ENCODE results near the gene NFATC1.

NFATC1 gene

DNA sequence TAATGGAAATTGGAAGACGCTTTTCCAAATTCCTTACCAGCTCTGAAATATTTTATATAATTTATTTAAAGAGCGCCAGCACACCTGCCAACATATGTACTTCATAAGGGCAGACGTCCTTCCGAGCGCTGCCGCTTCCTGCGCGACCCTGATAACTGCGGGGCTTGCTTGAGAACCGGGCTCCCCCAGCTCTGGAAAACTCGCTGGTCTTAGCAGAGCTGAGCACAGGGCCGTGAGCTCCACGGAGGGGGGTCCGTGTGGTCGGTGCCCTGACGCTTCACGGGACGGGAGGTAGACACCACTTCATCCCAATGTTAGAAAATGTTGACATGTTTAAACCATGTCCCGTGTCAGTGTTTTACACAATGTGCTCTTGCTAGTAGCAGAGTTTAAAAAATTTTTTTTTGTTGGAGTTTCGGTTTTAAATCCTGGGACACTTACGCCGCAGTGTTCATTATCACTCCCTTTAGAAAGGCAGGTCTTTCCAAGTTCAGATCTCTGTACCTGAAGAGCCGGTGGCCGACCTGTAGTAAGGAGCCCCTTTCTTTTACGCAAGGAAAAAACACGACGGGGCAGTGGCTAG is 1.6 kb downstream of the NFATC1 start:
- no peaks in the 10 kb centered on the region for H3K36me3 ChIP-seq (ENCODE audit: control insufficient read depth, insufficient read depth, low read length)
- H3K27me3 ChIP-seq (ENCODE audit: control insufficient read depth, insufficient read depth, low read length): no peaks in the 10 kb centered on the region
- H3K4me2 ChIP-seq (ENCODE audit: low read length): no peak overlapping the region
- peaks cover 4% of the 10 kb centered on the region for H3K4me1 ChIP-seq
- no peaks in the 10 kb centered on the region for H3K79me2 ChIP-seq
- H3K9ac ChIP-seq: no peak overlapping the region
- H3K9me3 ChIP-seq (ENCODE audit: control insufficient read depth, low read length): no peaks in the 10 kb centered on the region
- H3K4me3 ChIP-seq (ENCODE audit: low read depth, low read length): no peak overlapping the region
- no peak overlapping the region for H2AFZ ChIP-seq
- H3K27ac ChIP-seq: no peak overlapping the region
- TF ChIP-seq, protein P1, sequence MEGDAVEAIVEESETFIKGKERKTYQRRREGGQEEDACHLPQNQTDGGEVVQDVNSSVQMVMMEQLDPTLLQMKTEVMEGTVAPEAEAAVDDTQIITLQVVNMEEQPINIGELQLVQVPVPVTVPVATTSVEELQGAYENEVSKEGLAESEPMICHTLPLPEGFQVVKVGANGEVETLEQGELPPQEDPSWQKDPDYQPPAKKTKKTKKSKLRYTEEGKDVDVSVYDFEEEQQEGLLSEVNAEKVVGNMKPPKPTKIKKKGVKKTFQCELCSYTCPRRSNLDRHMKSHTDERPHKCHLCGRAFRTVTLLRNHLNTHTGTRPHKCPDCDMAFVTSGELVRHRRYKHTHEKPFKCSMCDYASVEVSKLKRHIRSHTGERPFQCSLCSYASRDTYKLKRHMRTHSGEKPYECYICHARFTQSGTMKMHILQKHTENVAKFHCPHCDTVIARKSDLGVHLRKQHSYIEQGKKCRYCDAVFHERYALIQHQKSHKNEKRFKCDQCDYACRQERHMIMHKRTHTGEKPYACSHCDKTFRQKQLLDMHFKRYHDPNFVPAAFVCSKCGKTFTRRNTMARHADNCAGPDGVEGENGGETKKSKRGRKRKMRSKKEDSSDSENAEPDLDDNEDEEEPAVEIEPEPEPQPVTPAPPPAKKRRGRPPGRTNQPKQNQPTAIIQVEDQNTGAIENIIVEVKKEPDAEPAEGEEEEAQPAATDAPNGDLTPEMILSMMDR (IDR thresholded peaks at IDR 0.05): no peak

DNA sequence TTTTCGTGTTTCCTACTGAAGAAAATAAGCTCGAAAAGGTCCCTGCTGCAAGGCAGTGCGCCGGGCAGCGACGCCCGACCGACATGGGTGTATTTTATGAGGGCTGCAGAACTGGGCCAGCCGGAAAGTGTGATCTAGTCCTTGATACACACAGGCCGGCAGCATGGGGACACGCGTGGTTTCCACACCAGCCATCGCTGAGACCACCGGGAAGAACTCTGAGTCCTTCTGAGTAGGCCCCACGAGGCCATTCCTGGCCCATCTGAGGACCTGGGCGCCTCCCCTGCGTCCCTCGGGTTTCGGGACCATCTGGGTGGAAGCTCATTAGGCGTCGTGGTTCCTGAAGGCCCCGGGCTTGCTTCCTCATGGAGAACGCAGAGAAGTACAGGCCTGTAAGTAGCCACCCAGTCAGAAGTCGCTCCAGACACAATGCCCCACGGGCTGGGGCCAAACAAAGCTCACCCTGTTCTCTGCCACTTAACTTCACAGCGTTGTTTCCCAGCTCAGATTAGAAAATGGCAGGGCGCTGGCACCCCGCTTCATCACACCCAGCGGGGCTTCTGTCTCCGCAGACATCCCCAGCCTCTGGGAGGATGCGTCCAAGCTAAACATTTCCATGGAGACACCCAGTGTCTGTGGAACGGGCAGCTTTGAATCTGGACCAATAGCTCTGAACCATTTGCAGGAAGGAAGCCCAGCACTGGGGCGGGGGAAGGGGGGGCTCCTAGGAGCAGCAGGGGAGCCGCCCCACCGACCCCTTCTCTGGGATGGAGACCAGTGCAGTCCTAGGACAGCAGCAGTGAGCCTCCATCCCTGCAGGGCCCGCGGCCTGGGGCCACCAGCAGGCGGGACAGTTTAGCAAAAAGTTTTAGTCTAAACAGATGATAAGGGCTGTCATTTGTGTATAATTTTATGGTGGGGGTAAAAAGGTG is 2.4 kb downstream of the NFATC1 start:
- H3K27ac ChIP-seq: no peak overlapping the region

DNA sequence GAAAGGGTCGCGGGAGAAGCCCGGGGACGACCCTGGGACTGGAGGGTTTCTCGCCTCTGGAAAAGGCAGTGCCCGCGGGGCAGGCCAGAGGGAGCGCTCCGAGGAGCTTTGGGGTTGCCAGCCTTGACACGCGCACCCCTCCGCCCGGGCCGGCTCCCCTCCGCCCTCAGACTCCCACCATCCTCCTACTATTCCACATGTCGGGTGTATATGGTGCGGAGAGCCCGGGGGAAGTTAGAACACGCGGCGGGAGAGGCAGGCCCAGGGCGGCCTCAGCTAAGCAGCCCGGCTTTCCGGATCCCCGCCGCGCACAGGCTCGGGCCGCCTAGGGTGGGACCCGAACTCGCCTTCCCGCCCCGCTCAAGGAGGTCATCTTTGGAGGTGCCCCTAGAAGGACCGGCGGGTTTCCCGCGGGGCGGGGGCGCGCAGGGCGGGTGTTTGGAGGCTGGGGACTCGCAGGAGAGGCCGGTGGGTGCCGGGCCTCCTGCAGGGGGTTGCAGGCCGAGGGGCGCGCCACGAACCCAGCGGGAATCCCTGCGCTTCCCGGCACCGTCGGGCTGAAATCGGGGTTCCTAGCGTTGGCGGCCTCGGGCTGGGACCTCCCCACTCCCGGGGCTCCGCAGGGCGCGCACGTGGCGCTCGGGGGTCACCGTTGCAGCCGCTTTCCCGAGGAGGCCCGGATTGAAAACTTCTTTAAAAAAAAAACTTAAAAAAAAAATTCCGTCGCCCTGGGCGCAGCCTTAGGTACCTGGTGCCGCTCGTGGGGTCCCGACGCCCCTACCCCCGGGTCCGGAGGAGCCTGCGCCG is 3.7 kb downstream of the NFATC1 start:
- Histone ChIP-seq H3K27me3 (ENCODE audit: control insufficient read depth, insufficient read depth, low read length) (no peaks in the 10 kb centered on the region), H2AFZ (peak overlapping the region; percentile 33), H3K4me2 (ENCODE audit: low read length) (peak overlapping the region; percentile 62), H3K4me1 (peaks cover 4% of the 10 kb centered on the region), H3K79me2 (no peaks in the 10 kb centered on the region), H3K4me3 (ENCODE audit: low read depth, low read length) (peak overlapping the region; percentile 46), H3K9me3 (ENCODE audit: control insufficient read depth, low read length) (no peaks in the 10 kb centered on the region), H3K27ac (no peak overlapping the region), H3K36me3 (ENCODE audit: control insufficient read depth, insufficient read depth, low read length) (no peaks in the 10 kb centered on the region), H3K9ac (no peak overlapping the region)
- TF ChIP-seq, protein P1 (IDR thresholded peaks at IDR 0.05): no peak

More for the DNA sequence above, 2.4 kb downstream of the NFATC1 start:
- H3K4me2 ChIP-seq (ENCODE audit: low read length): no peak overlapping the region
- H2AFZ ChIP-seq: no peak overlapping the region
- peaks cover 4% of the 10 kb centered on the region for H3K4me1 ChIP-seq
- no peaks in the 10 kb centered on the region for H3K27me3 ChIP-seq (ENCODE audit: control insufficient read depth, insufficient read depth, low read length)
- H3K9me3 ChIP-seq (ENCODE audit: control insufficient read depth, low read length): no peaks in the 10 kb centered on the region
- TF ChIP-seq, protein P1 (IDR thresholded peaks at IDR 0.05): no peak
- no peak overlapping the region for H3K9ac ChIP-seq
- no peak overlapping the region for H3K4me3 ChIP-seq (ENCODE audit: low read depth, low read length)
- H3K36me3 ChIP-seq (ENCODE audit: control insufficient read depth, insufficient read depth, low read length): no peaks in the 10 kb centered on the region
- no peaks in the 10 kb centered on the region for H3K79me2 ChIP-seq

DNA sequence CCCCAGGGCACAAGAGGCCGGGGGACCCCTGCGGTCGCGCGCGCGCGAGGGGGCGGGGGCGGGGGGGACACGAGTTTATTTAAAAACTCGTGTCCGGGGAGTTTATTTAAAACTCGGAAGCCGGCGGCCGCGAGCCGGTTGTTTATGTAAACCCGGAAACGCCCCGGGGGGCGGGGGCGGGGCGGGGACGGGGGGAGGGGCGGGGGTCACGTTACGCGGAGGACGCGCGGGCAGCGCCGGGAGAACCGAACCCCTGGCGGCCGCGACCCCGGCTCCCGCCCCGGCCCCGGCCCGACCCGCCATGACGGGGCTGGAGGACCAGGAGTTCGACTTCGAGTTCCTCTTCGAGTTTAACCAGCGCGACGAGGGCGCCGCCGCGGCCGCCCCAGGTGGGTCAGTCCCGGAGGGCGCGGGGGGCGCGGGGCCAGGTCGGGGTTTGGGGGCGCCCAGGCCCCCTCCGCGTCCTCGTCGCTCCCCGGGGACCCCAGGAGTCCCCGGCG is 4.4 kb downstream of the NFATC1 start:
- TF ChIP-seq, protein P1 (IDR thresholded peaks at IDR 0.05): no peak
- peak overlapping the region; percentile 78 for H3K4me2 ChIP-seq (ENCODE audit: low read length)
- peak overlapping the region; percentile 59 for H3K4me3 ChIP-seq (ENCODE audit: low read depth, low read length)
- H3K36me3 ChIP-seq (ENCODE audit: control insufficient read depth, insufficient read depth, low read length): no peaks in the 10 kb centered on the region
- H3K9me3 ChIP-seq (ENCODE audit: control insufficient read depth, low read length): no peaks in the 10 kb centered on the region
- H3K9ac ChIP-seq: no peak overlapping the region
- H3K4me1 ChIP-seq: no peaks in the 10 kb centered on the region
- H3K27ac ChIP-seq: no peak overlapping the region
- H2AFZ ChIP-seq: no peak overlapping the region
- H3K27me3 ChIP-seq (ENCODE audit: control insufficient read depth, insufficient read depth, low read length): no peaks in the 10 kb centered on the region
- no peaks in the 10 kb centered on the region for H3K79me2 ChIP-seq

Measured in parathyroid adenoma (tissue), 2 donors.